Coronary artery (tissue), 2 donors: ENCODE measurements around the gene OTUD4.
"Not testable (repeated sequence)": the region's sequence is repeated elsewhere in the genome, so short reads cannot be mapped to it uniquely, and the experiment has no call there.

Source experiments
- DNase-seq: peaks from one replicate; pipeline ENCODE4 v3.0.0-alpha.2; 2017; ENCODE audit warnings: low spot score
- H3K27ac ChIP-seq, 2 donors: fragments of 200-600 bp; sonication (generic); one replicate each; pipeline ENCODE4 v1.5.1; 2016 to 2019
- H3K4me3 ChIP-seq: fragments of 200-600 bp; sonication (generic); 2 replicates; pipeline ENCODE4 v1.5.1; 2016; ENCODE audit warnings: mild to moderate bottlenecking, moderate library complexity
- TF ChIP-seq, protein P1 (sequence below): fragments of 200-600 bp; sonication (generic); IDR thresholded peaks from one replicate; pipeline ENCODE4 v1.5.1; 2019; ENCODE audit warnings: antibody characterized with exemption

OTUD4 gene, protein sequence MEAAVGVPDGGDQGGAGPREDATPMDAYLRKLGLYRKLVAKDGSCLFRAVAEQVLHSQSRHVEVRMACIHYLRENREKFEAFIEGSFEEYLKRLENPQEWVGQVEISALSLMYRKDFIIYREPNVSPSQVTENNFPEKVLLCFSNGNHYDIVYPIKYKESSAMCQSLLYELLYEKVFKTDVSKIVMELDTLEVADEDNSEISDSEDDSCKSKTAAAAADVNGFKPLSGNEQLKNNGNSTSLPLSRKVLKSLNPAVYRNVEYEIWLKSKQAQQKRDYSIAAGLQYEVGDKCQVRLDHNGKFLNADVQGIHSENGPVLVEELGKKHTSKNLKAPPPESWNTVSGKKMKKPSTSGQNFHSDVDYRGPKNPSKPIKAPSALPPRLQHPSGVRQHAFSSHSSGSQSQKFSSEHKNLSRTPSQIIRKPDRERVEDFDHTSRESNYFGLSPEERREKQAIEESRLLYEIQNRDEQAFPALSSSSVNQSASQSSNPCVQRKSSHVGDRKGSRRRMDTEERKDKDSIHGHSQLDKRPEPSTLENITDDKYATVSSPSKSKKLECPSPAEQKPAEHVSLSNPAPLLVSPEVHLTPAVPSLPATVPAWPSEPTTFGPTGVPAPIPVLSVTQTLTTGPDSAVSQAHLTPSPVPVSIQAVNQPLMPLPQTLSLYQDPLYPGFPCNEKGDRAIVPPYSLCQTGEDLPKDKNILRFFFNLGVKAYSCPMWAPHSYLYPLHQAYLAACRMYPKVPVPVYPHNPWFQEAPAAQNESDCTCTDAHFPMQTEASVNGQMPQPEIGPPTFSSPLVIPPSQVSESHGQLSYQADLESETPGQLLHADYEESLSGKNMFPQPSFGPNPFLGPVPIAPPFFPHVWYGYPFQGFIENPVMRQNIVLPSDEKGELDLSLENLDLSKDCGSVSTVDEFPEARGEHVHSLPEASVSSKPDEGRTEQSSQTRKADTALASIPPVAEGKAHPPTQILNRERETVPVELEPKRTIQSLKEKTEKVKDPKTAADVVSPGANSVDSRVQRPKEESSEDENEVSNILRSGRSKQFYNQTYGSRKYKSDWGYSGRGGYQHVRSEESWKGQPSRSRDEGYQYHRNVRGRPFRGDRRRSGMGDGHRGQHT

DNA sequence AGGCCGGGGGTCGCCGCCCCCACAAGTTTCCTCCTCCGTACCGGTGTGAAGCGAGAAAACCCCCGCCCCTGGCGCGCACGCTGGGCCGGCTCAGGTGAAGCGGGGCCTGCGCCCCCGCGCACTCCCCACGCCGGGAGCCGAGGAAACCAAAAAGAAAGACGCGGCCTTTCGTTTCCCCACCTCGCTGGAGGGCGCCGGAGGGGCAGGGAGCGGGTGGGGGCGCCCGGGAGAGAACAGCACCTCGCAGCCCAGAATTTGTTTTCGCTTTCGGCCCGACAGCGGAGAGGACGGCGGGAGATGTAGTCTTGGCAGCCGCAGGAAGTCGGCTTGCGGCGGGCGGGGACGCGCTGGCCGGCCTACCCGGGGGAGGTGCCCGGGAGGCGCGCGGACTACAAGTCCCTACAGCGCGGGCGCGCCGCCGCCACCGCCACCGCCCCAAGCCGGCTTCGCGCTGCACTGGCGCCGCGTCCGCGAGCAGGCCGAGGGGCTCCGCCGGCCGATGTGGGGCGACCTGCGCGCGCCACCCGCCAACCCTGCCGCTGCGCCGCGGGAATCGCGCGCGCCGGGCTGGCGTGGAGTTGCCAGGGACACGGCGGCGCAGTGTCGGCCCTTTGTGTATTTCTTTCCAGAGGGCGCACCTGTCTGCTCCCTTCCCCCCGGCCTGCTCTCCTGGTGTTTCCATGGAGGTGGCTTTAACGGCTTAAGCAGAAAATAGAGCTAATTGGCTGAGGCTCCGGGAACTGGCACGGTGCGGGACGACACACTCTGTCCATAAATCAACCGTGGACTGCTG, at the start of gene OTUD4:
TSS of gene OTUD4 (minus strand) at position 292 of the 793 bp plus-strand sequence. CDS start 616 bp downstream, outside the sequence.
- DNase-seq, result peak; percentile 96
- Histone ChIP-seq H3K4me3 (peak within 1 kb of the TSS; percentile 79), H3K27ac (peak within 1 kb of the TSS; percentile 97)
- TF ChIP-seq, protein P1, sequence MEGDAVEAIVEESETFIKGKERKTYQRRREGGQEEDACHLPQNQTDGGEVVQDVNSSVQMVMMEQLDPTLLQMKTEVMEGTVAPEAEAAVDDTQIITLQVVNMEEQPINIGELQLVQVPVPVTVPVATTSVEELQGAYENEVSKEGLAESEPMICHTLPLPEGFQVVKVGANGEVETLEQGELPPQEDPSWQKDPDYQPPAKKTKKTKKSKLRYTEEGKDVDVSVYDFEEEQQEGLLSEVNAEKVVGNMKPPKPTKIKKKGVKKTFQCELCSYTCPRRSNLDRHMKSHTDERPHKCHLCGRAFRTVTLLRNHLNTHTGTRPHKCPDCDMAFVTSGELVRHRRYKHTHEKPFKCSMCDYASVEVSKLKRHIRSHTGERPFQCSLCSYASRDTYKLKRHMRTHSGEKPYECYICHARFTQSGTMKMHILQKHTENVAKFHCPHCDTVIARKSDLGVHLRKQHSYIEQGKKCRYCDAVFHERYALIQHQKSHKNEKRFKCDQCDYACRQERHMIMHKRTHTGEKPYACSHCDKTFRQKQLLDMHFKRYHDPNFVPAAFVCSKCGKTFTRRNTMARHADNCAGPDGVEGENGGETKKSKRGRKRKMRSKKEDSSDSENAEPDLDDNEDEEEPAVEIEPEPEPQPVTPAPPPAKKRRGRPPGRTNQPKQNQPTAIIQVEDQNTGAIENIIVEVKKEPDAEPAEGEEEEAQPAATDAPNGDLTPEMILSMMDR, result no peak

DNA sequence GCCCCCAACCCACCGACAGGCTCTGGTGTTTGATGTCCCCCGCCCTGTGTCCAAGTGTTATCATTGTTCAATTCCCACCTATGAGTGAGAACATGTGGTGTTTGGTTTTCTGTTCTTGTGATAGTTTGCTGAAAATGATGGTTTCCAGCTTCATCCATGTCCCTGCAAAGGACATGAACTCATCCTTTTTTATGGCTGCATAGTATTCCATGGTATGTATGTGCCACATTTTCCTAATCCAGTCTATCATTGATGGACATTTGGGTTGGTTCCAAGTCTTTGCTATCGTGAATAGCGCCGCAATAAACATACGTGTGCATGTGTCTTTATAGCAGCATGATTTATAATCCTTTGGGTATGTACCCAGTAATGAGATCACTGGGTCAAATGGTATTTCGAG, 42.8 kb upstream of the OTUD4 start:
- not testable (repeated sequence) for H3K27ac ChIP-seq, H3K4me3 ChIP-seq, DNase-seq

DNA sequence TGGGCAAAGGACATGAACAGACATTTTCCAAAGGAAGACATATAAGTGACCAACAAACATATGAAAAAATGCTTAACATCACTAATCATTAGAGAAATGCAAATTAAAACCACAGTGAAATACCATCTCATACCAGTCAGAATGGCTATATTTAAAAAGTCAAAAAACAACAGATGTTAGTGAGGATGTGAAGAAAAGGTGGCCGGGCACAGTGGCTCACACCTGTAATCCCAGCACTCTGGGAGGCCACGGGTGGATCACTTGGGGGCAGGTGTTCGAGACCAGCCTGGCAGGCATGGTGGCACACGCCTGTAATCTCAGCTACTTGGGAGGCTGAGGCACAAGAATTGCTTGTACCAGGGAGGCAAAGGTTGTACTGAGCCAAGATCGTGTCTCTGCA, 41.1 kb upstream of the OTUD4 start:
- H3K27ac ChIP-seq, DNase-seq, H3K4me3 ChIP-seq: not testable (repeated sequence)

DNA sequence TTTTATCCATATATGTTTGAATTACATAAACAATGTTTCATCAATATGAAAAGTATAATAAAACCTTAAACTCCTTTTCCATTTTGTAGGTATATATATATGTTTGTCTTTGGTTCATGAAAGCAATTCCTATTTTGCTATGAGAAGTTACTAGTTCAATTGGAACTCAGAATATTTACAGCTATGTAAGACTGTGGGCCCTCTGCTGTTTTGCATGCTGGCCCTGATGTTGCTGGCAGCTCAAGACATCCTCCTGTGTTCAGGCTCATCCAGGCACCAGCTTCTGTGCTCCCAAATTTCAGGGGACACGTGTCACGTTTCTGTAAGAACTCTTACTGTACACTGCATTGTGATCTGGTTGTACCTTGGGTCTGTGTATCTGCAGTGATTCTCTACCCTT, 38.7 kb upstream of the OTUD4 start:
- no peak for DNase-seq
- H3K4me3 ChIP-seq, result no peak overlapping the region
- H3K27ac ChIP-seq, result no peak overlapping the region
- TF ChIP-seq, protein P1, result no peak

DNA sequence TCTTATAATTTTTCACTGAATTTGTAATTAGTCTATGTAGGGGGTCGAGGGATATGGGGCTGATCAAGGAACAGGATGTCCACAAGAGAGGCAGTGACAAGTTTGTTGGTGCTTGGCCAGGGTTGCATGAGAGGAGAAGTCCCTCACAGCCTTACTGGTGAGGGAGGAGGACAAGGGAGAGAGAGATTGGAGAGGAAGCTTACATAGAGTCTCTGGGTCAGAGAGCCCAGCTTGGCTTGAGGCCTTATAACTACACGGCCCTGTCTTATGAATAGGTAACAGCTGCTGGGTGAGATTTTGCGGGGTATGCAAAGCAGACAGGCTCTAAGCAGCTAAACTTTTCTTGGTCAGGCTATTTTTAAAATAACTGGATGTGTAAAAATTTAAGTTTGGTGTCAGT, 37.9 kb upstream of the OTUD4 start:
- TF ChIP-seq, protein P1, result no peak
- H3K4me3 ChIP-seq, result no peak overlapping the region
- no peak overlapping the region for H3K27ac ChIP-seq
- no peak for DNase-seq

DNA sequence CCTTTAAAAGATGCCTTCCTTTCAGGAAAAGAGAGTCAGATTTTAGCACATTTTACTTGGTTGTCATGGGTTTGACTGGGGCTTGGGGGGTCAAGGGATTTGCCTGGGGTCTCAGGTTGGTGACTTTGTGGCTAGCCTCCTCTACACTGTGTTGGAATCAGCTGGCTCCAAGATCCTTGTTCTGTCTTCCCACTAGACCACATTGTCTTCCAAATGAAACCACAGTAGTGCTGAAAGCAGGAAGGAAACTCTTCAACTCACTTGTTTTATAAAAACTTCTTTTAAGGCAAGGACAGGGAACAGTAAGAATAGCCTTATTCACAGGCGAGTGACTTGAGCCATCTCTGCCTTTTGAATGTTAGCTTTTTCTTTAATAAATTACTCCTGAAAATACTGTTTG, 37.0 kb upstream of the OTUD4 start:
- TF ChIP-seq, protein P1, result no peak
- no peak overlapping the region for H3K4me3 ChIP-seq
- H3K27ac ChIP-seq, result no peak overlapping the region

DNA sequence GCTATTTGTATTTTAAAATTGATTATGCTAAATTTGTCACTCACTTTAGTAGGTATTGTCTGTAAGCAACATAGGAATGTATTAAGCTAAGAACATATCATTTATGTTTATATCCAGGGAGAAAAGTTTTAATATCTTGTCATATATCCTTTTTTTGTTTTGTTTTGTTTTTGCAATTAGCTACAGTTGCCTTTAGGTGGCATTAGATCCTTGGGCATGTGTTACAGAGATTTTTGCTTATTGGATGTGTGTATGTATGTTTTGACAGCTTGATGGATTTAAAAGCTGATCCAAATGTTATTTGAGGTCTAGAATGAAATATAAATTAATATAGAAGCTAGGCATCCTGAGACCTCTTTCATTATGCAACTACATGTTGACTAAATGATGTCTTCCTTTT, 36.1 kb upstream of the OTUD4 start:
- Histone ChIP-seq H3K4me3 (no peak overlapping the region), H3K27ac (no peak overlapping the region)
- DNase-seq, result no peak
- TF ChIP-seq, protein P1, result no peak

More for the DNA sequence above, 37.0 kb upstream of the OTUD4 start:
- no peak for DNase-seq
